Amygdala (tissue), 56 donors: ENCODE data around the gene TROAP.

Source experiments
- DNase-seq, 56 donors: peaks; one replicate each; lab custom pipeline; 2025; lab: John Stamatoyannopoulos, UW

TROAP gene

GRCh38 chr12:49340971-49341776 lies 18.1 kb downstream of the TROAP start:
- no peak for DNase-seq

DNA sequence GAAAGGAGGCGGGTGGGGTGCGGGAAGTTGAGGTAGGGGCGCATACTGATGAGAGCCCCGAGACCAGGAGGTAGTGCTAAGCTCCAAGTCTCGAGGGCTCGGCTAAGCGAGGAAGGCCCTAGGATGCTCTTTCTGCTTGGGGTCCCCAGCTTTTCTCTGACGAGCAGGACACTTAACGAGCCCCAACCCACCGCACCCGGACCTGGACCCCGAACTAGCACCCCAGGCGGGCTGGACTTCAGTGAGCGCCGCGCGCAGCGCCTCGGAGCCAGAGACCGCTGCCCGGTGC lies 18.7 kb downstream of the TROAP start:
- no peak for DNase-seq

GRCh38 chr12:49342066-49342913 lies 19.2 kb downstream of the TROAP start:
- peak in 41 of 56 donors; percentile 18 to 91 (median 49) for DNase-seq

- peak in 6 of 56 donors; percentile 27 to 56 (median 38) for DNase-seq
Measured at GRCh38 chr12:49342914-49343731, 20.1 kb downstream of the TROAP start.

DNA sequence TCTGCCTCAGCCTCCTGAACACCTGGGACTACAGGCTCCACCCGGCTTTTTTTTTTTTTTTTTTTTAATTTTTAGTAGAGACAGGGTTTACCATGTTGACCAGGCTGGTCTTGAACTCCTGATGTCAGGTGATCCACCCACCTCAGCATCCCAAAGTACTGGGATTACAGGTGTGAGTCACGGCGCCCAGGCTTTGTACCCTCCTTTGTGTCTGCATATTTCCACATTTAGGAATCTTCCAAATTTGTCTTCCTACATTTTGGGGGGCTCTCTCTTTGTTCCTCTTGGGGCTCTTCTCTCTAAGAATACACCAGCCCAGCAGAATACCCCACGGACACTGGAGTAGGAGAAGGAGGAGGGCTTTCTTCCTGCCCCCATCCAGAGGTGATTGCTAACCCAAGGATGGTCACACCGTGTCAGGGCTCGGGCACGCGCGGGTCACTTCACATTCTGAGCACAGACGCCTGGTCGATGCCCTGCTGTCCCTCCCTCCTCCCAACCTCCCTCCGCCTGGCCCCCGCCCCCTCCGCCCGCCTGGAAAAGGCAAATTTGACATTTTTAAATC lies 21.5 kb downstream of the TROAP start:
- DNase-seq: no peak

GRCh38 chr12:49345051-49345824 lies 22.2 kb downstream of the TROAP start:
- DNase-seq: peak in 5 of 56 donors; percentile 16 to 47 (median 36)

GRCh38 chr12:49345825-49346658 lies 23.0 kb downstream of the TROAP start:
- DNase-seq: peak in 1 of 56 donors; percentile 28

DNA sequence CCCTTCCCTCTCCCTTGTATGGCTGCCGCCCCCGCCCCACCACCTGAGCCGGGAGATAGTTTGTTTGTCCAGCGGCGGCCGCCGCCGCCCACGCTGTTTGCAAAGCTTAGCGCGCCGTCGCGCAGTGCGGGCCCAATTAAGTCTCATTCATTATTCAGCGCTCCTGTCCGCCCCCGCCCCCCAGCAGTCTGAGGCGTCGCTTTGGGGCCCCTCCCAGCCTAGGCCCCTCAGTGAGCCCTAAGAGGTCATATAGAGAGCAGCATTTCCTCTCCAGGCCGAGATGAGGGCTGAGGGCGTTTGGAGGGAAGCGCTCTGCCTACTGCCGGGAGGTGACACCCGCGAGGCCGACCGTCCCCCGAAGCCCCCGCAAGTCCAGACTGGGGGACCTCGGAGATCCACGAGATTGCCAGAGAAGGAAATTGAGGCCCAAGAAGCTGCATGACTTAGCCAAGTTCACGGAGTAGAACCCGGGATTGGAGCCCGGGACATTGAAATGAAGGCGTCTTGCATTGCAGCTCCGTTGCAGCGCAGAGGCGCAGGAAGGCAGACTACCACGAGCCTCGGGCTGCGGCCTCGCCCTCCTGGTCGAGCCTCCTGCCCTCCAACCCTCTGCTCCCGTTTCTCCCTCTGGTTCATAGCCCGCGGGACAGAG lies 23.7 kb downstream of the TROAP start, which contains the start of gene DNAJC22:
DNAJC22 (plus strand) TSS at position 230 of the 652 bp plus-strand sequence. CDS start 1,985 bp downstream, outside the sequence.
- peak in 2 of 56 donors; percentile 7 to 13 for DNase-seq

- peak in 55 of 56 donors; percentile 26 to 95 (median 80) for DNase-seq
Measured at GRCh38 chr12:49347311-49348193, 24.5 kb downstream of the TROAP start.

- no peak for DNase-seq
Measured at GRCh38 chr12:49348781-49349180, 25.7 kb downstream of the TROAP start.

GRCh38 chr12:49349266-49349665 lies 26.2 kb downstream of the TROAP start:
- DNase-seq: no peak

DNA sequence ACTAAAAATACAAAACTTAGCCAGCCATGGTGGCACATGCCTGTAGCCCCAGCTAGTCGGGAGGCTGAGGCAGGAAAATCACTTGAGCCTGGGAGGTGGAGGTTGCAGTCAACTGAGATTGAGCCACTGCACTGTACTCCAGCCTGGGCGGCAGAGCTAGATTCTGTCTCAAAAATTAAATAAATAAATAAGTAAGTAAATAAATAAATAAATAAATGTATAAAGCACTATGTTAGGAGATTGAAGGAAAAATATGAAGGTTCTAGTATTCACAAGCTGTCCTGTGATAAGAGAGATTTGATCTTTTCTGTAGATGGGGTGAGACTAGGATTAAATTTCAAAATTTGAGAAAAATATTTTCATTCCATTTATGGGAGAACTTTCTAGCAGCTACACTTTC lies 29.3 kb downstream of the TROAP start:
- no peak for DNase-seq

DNA sequence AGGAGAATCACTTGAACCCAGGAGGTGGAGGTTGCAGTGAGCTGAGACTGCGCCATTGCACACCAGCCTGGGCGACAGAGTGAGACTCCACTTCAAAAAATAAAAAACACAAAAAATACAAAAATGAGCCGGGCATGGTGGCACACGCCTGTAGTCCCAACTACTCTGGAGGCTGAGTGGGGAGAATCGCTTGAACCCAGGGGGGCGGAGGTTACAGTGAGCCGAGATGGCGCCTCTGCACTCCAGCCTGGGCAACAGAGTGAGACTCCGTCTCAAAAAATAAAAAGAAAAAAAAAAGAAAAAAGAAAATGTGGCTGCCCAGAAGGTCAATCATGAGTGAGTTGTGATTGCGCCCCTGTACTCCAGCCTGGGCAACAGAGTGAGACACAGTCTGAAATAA lies 32.9 kb downstream of the TROAP start:
- no peak for DNase-seq

GRCh38 chr12:49357103-49357678 lies 34.1 kb downstream of the TROAP start:
- DNase-seq: no peak

- DNase-seq: peak in 20 of 56 donors; percentile 9 to 70 (median 23)
Measured at GRCh38 chr12:49358483-49359141, 35.6 kb downstream of the TROAP start.

- DNase-seq: no peak
Measured at GRCh38 chr12:49359671-49360070, 36.6 kb downstream of the TROAP start.
